ENCODE data around the gene KCTD1.

DNA sequence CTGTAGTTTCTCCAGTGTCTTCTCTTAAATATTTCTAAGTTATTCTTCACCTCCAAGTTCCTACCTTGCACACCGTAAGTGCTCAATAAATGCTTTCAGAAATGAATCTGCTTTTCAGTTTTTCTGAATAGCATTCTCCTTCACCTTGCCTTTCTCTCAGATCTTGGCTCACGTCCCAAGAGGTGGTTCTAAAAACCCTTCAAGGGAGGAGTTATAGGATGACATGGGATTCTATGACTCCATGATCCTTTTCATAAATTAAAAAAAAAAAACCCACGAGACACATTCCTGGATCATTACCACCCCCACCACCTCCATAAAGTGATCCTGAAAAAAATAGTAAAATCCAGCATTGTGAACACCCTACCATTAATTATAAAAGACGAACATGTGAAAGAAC lies 11.7 kb downstream of the KCTD1 start:
- no peak for TF ChIP-seq TAF1 (IDR thresholded peaks at IDR 0.05; ENCODE audit: low read depth)
- no peak for TF ChIP-seq YY1 (IDR thresholded peaks at IDR 0.05; ENCODE audit: low read depth)
